A673 (cell line): Measurements from ENCODE around the gene LILRB3. TPM values are rescaled to one million over a fixed set of nuclear protein-coding genes. Genes with fewer than 3 reads are reported as not detected.
"Not testable (repeated sequence)": the region's sequence is repeated elsewhere in the genome, so short reads cannot be mapped to it uniquely, and the experiment has no call there.

Experiments used
- Bru-seq: library from RNA; stranded (reverse); fragments of 400-500 nt; gene quantifications from one replicate; lab custom pipeline; 2021; lab: Mats Ljungman, UMichigan
- BruChase-seq, 2 experiments: library from RNA; stranded (reverse); fragments of 400-500 nt; gene quantifications; one replicate each; lab custom pipeline; 2021; lab: Mats Ljungman, UMichigan
- BruUV-seq: library from RNA; stranded (reverse); fragments of 400-500 nt; replicated peaks from 2 replicates; lab custom pipeline; 2021; lab: Mats Ljungman, UMichigan
- CTCF ChIA-PET: fragments of 300-600 bp; sonication (Branson Sonifier 250); formaldehyde crosslinking; loops from one replicate; lab custom pipeline; 2022; ENCODE audit warnings: antibody characterized with exemption; lab: Charles Lee
- POLR2A ChIA-PET: fragments of 300-600 bp; sonication (Branson Sonifier 250); formaldehyde crosslinking; loops from one replicate; lab custom pipeline; 2022; ENCODE audit warnings: antibody characterized with exemption; ENCODE audit not compliant: low non-redundant PET; lab: Charles Lee
- DNase-seq: peaks from one replicate; pipeline ENCODE4 v3.0.0-alpha.2; 2015; ENCODE audit warnings: low spot score
- H3K27ac ChIP-seq: fragments of 200-600 bp; sonication (generic); 2 replicates; pipeline ENCODE4 v1.5.1; 2016; ENCODE audit warnings: mixed run types, low read depth, mild to moderate bottlenecking, mixed read lengths, antibody characterized with exemption, low read length; ENCODE audit not compliant: poor library complexity, severe bottlenecking
- H3K27me3 ChIP-seq: fragments of 200-600 bp; sonication (generic); replicated peaks from 2 replicates; pipeline ENCODE4 v1.6.1; 2017; ENCODE audit warnings: mixed run types, low read depth, mild to moderate bottlenecking, mixed read lengths, antibody characterized with exemption, low read length; ENCODE audit not compliant: insufficient read depth, poor library complexity
- H3K36me3 ChIP-seq: fragments of 200-600 bp; sonication (generic); 2 replicates; pipeline ENCODE4 v1.6.1; 2016; ENCODE audit warnings: mixed run types, mild to moderate bottlenecking, mixed read lengths, antibody characterized with exemption, low read length; ENCODE audit not compliant: insufficient read depth, poor library complexity, severe bottlenecking
- H3K4me1 ChIP-seq: fragments of 200-600 bp; sonication (generic); 2 replicates; pipeline ENCODE4 v1.6.1; 2017; ENCODE audit warnings: mixed run types, mild to moderate bottlenecking, mixed read lengths, antibody characterized with exemption, low read length; ENCODE audit not compliant: insufficient read depth, poor library complexity, severe bottlenecking
- H3K4me3 ChIP-seq: fragments of 200-600 bp; sonication (generic); 2 replicates; pipeline ENCODE4 v1.5.1; 2016; ENCODE audit warnings: low read depth, mixed run types, mild to moderate bottlenecking, mixed read lengths, low read length; ENCODE audit not compliant: poor library complexity, severe bottlenecking
- H3K9me3 ChIP-seq: fragments of 200-600 bp; sonication (generic); 2 replicates; pipeline ENCODE4 v1.6.1; 2016; ENCODE audit warnings: mixed run types, low read depth, mild to moderate bottlenecking, mixed read lengths, antibody characterized with exemption, low read length; ENCODE audit not compliant: poor library complexity, severe bottlenecking
- EZH2 ChIP-seq: fragments of 200-600 bp; sonication (generic); IDR thresholded peaks from 2 replicates; pipeline ENCODE4 v1.6.1; 2017; ENCODE audit warnings: borderline replicate concordance, low read depth, mild to moderate bottlenecking, mixed read lengths, antibody characterized with exemption, low read length; ENCODE audit not compliant: poor library complexity, severe bottlenecking
- intact Hi-C: fragments of 100-400 bp; cut with micrococcal nuclease; formaldehyde crosslinking; loops from one replicate; pipeline ENCODE4 v1.10.0; 2022; ENCODE audit not compliant: unreplicated experiment
- long read RNA-seq: library from polyadenylated mRNA; stranded (forward); transcript quantifications from one replicate; pipeline ENCODE4 v2.0.0, GENCODE V29; 2022
- total RNA-seq: library from RNA; stranded (reverse); gene quantifications from 2 replicates; pipeline ENCODE4 v1.2.3, GENCODE V29; 2021
- TF ChIP-seq, protein P1 (sequence below): fragments of 300-800, 200-600 bp; sonication (generic); conservative IDR thresholded peaks from 2 replicates; pipeline ENCODE4 v1.5.1; 2017; ENCODE audit warnings: low read depth, mild to moderate bottlenecking, antibody characterized with exemption, low read length, moderate library complexity, mixed read lengths

The LILRB3 gene
- not detected in 2 replicates for total RNA-seq
- not detected for Bru-seq, nascent RNA
- not detected for BruChase-seq, experiment 1, labeled RNA remaining after a 2-hour chase
- BruChase-seq, experiment 2, labeled RNA remaining after a 6-hour chase: not detected
- long read RNA-seq, partial matches to known transcripts: 0 of 1 reads
- long read RNA-seq, other reads (novel, unspliced or antisense): 1 of 1 reads

DNA sequence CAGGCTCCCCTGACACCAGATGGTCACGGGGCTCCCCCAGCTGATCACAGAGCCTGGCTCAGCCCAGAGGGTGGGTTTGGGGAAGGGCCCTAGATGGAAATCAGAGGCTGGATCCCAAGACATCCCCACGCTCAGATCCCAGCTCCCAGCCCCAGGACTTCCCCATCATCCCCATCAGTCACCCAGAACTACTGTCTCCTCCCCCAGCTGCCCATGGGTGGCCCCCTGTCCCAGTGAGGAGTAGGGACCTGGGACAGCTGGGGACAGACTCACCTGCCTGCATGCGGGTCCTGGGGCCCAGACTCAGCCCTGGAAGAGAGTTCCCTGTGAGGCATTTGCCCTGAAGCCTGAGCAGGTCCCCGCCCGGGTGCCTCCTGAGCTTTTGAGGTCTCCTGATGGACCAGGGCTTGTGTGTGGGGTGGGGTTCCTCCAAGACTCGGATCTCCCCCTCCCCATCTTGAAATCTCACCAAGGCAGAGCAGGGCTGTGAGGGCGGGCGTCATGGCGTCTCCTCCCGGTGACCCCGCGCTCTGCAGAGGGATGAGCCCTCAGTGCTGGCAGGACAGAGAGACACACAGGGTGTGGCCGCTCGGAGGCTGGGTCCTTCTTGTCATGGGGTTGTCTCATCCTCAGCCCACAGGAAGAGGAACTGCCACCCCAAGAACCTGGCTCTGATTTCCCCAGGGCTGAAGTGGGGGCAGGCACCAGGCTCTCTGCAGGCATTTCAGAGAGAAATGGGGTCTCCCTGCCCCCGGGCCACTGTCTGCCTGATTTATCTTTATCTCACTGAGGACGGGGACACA, at the start of gene LILRB3:
TSS of gene LILRB3 (minus strand) at position 534 of the 803 bp plus-strand sequence. CDS start at position 503, 31 bp downstream.
- DNase-seq, POLR2A ChIA-PET: not testable (repeated sequence)

DNA sequence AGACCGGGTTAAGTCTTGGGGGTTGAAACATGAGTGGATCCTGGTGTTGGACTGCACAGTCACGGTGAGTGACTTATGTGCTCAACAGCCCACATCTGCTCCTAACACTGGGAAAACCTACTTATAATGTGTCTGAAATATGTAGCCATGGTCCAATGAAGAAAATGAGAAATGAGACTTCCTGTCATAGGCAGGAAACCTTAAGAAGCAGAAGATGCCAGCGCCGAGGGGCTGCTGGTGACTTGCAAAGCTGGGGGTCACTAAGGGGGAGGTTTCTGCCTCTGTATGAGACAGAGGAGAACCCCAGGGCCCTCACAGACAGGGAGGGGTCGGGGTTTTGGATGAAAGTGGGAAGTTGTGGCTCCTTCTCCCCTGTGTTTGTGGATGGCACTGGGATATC, 49.4 kb upstream of the LILRB3 start:
- DNase-seq, intact Hi-C loops, H3K9me3 ChIP-seq, H3K27ac ChIP-seq, H3K4me3 ChIP-seq, BruUV-seq, POLR2A ChIA-PET, H3K36me3 ChIP-seq, CTCF ChIA-PET, H3K4me1 ChIP-seq: not testable (repeated sequence)
- peaks cover 38% of the 10 kb centered on the region for H3K27me3 ChIP-seq

More for the DNA sequence above, at the start of gene LILRB3:
- H3K4me1 ChIP-seq, H3K36me3 ChIP-seq, BruUV-seq, H3K4me3 ChIP-seq, CTCF ChIA-PET, H3K27ac ChIP-seq, H3K9me3 ChIP-seq, H3K27me3 ChIP-seq: not testable (repeated sequence)
- intact Hi-C loops: loop anchor here (2.0 kb wide), 1 partner anchor 16 kb away; no protein-coding TSS in a partner anchor

DNA sequence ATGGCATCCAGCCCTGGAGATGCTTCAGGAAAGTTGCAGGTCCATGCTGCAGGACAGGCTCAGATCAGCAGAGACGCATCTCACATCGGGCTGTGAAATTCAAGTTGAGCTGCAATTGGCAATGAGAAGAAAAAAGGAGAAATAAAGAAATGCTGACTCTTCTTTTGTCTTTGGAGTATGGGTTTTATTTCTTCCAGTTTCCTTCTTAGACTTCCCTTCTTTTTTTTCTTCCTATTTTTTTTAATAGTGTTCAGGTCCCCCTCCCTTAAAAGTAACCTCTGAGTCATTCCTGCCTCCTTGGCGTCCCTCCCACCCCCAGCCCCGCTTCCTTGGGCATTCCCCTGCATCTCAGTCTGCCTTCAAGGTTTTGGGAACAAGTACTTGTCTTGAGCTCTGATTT, 48.8 kb upstream of the LILRB3 start:
- CTCF ChIA-PET: not testable (repeated sequence)

DNA sequence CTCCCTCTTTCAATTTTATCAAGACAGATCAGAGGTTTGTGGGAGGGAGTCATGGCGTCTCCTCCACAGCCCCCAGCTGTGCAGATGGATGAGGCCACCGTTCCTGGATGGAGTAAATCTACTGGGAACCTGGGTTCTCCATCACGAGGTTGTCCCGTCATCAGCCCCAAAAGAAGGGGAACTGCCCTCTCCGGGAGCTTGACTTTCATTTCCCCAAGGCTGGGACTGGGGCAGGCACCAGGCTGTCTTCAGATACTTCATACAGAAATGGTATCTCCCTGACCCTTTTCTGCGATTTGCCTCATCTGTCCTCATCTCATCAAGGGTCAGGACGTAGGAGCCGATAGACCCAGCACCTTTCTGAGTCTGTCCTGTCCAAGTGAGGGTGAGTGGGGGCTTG, 48.3 kb upstream of the LILRB3 start:
- H3K4me3 ChIP-seq: no peak overlapping the region

More for the DNA sequence above, 48.8 kb upstream of the LILRB3 start:
- intact Hi-C loops, H3K9me3 ChIP-seq, BruUV-seq, POLR2A ChIA-PET, DNase-seq, H3K4me1 ChIP-seq, H3K36me3 ChIP-seq, H3K27ac ChIP-seq, H3K4me3 ChIP-seq: not testable (repeated sequence)
- peaks cover 38% of the 10 kb centered on the region for H3K27me3 ChIP-seq

More for the DNA sequence above, 48.3 kb upstream of the LILRB3 start:
- no peak for DNase-seq
- Histone ChIP-seq H3K27me3 (peaks cover 35% of the 10 kb centered on the region), H3K4me1 (no peaks in the 10 kb centered on the region), H3K9me3 (no peaks in the 10 kb centered on the region), H3K36me3 (no peaks in the 10 kb centered on the region), H3K27ac (no peak overlapping the region)
- CTCF ChIA-PET: no interaction called here
- POLR2A ChIA-PET: no interaction called here
- TF ChIP-seq, protein P1, sequence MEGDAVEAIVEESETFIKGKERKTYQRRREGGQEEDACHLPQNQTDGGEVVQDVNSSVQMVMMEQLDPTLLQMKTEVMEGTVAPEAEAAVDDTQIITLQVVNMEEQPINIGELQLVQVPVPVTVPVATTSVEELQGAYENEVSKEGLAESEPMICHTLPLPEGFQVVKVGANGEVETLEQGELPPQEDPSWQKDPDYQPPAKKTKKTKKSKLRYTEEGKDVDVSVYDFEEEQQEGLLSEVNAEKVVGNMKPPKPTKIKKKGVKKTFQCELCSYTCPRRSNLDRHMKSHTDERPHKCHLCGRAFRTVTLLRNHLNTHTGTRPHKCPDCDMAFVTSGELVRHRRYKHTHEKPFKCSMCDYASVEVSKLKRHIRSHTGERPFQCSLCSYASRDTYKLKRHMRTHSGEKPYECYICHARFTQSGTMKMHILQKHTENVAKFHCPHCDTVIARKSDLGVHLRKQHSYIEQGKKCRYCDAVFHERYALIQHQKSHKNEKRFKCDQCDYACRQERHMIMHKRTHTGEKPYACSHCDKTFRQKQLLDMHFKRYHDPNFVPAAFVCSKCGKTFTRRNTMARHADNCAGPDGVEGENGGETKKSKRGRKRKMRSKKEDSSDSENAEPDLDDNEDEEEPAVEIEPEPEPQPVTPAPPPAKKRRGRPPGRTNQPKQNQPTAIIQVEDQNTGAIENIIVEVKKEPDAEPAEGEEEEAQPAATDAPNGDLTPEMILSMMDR: no peak
- TF ChIP-seq EZH2: no peak
- intact Hi-C loops: no loop called here
- BruUV-seq: no TSS peak
